Epithelial cell of proximal tubule (primary cell): Measurements from ENCODE around the gene VTA1. TPM values are rescaled to one million over a fixed set of nuclear protein-coding genes. Genes with fewer than 3 reads are reported as not detected.
"Not testable (repeated sequence)": the region's sequence is repeated elsewhere in the genome, so short reads cannot be mapped to it uniquely, and the experiment has no call there.

Experiments
- DNase-seq: peaks from one replicate; pipeline ENCODE4 v3.0.0-alpha.2; 2011; ENCODE audit warnings: low read depth
- H3K4me3 ChIP-seq: 2 replicates; pipeline ENCODE4 v1.5.1; 2011; ENCODE audit warnings: low read depth, mild to moderate bottlenecking, low read length
- CTCF ChIP-seq: conservative IDR thresholded peaks from 2 replicates; pipeline ENCODE4 v1.5.1; 2012; ENCODE audit warnings: low read depth, mild to moderate bottlenecking, low read length
- total RNA-seq: library from RNA; depleted of rRNA; stranded (reverse); fragments of >200 nt; gene quantifications from 2 replicates; pipeline ENCODE4 v1.2.3, GENCODE V29; 2015

VTA1 gene
- 48.2 and 65.7 TPM in 2 replicates for total RNA-seq

GRCh38 chr6:142146828-142147662 is at the start of gene VTA1, which contains the start of gene NMBR:
Gene VTA1, plus strand, starts transcription at chr6:142147263. Its CDS starts 25 bp downstream, at chr6:142147288.
Gene NMBR, minus strand, starts transcription at chr6:142147122. Its CDS starts 58,464 bp downstream, at chr6:142088658.
- peak; percentile 95 for TF ChIP-seq CTCF
- H3K4me3 ChIP-seq = peak within 1 kb of the TSS; percentile 85
- peak; percentile 95 for DNase-seq

GRCh38 chr6:142104820-142105219 is 42.2 kb upstream of the VTA1 start:
- DNase-seq, H3K4me3 ChIP-seq: not testable (repeated sequence)

GRCh38 chr6:142110820-142111219 is 36.2 kb upstream of the VTA1 start:
- DNase-seq, H3K4me3 ChIP-seq: not testable (repeated sequence)

- TF ChIP-seq CTCF = peak; percentile 88
- no peak overlapping the region for H3K4me3 ChIP-seq
- peak; percentile 18 for DNase-seq
Measured at GRCh38 chr6:142112451-142113061, 34.5 kb upstream of the VTA1 start.

GRCh38 chr6:142117366-142117765 is 29.7 kb upstream of the VTA1 start:
- DNase-seq = no peak
- no peak overlapping the region for H3K4me3 ChIP-seq
- TF ChIP-seq CTCF = no peak

GRCh38 chr6:142118328-142118727 is 28.7 kb upstream of the VTA1 start:
- TF ChIP-seq CTCF = no peak
- H3K4me3 ChIP-seq = no peak overlapping the region
- DNase-seq = no peak

- DNase-seq = no peak
- TF ChIP-seq CTCF = no peak
- no peak overlapping the region for H3K4me3 ChIP-seq
Measured at GRCh38 chr6:142118925-142119324, 28.1 kb upstream of the VTA1 start.

- no peak overlapping the region for H3K4me3 ChIP-seq
- DNase-seq = no peak
- TF ChIP-seq CTCF = no peak
Measured at GRCh38 chr6:142121342-142121741, 25.7 kb upstream of the VTA1 start.
